ENCODE data around the gene PKP4. TPM values are rescaled to one million over a fixed set of nuclear protein-coding genes. Genes with fewer than 3 reads are reported as not detected.
A peak's percentile ranks its signal among the peaks of the same experiment; 100 is the strongest.
"Not testable (repeated sequence)": the region's sequence is repeated elsewhere in the genome, so short reads cannot be mapped to it uniquely, and the experiment has no call there.

The PKP4 gene
- total RNA-seq, 4 donors from 2014 or later, result 58.2 to 115 (median 89.9) TPM

- Histone ChIP-seq H3K27me3 (no peaks in the 10 kb centered on the region), H3K36me3 (no peaks in the 10 kb centered on the region), H3K27ac (no peak overlapping the region), H3K9me3 (peaks cover 0 to 4% (median 0%) of the 10 kb centered on the region in 3 donors), H3K4me1 (peaks cover 9 to 36% (median 10%) of the 10 kb centered on the region in 3 donors), H3K4me3 (no peak overlapping the region)
- TF ChIP-seq POLR2AphosphoS5 (IDR thresholded peaks at IDR 0.05) (no peak), EP300 (IDR thresholded peaks at IDR 0.05) (no peak), POLR2A (IDR thresholded peaks at IDR 0.05) (no peak), CTCF (IDR thresholded peaks at IDR 0.05) (no peak)
- WGBS, 2 donors (ENCODE audit: low coverage in 1 of 2), result 70 to 86% methylated on average over 8 of the region's 8 CpGs
- no peak for ATAC-seq
These were observed 17.1 kb downstream of the PKP4 start for GRCh38 chr2:158473719-158474392.

DNA sequence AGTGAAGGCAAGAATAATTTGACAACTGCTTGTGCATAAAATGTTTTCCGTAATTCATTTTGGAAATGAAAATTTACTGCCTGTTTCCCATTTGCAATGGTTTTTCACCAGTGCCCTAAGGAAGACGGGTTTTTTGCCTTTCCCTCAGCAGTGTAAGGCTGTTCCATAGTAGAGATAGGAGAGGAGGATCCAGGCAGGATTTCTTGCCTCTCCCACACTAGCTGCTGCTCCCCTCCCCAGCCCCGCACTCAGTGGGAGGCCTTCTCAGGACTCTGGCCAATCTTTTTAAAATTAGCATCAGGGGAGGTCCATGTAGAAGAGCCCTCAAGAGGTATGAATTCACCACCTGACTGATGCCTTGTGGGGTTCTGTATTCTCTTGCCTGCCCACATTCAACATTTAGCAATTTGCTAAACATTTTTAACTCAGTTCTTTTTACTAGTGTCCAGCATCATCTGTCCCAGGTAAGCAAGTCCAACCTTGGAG lies 17.8 kb downstream of the PKP4 start:
- not testable (repeated sequence) for H3K36me3 ChIP-seq, H3K4me3 ChIP-seq, H3K9me3 ChIP-seq, ATAC-seq, H3K27me3 ChIP-seq, H3K27ac ChIP-seq
- peaks cover 9 to 43% (median 10%) of the 10 kb centered on the region in 3 donors for H3K4me1 ChIP-seq
- WGBS, 2 donors (ENCODE audit: low coverage in 1 of 2), result 93 to 96% methylated on average over 2 to 3 of the region's 3 CpGs

- Histone ChIP-seq H3K27me3 (no peaks in the 10 kb centered on the region), H3K36me3 (no peaks in the 10 kb centered on the region), H3K4me3 (no peak overlapping the region), H3K27ac (peak overlapping the region in 3 of 4 donors; percentile 31 to 51 (median 44)), H3K9me3 (peaks cover 0 to 4% (median 0%) of the 10 kb centered on the region in 3 donors), H3K4me1 (peaks cover 9 to 47% (median 10%) of the 10 kb centered on the region in 3 donors)
- no peak for ATAC-seq
- WGBS, 2 donors (ENCODE audit: low coverage in 1 of 2), result 36 to 49% methylated on average over 3 of the region's 3 CpGs
- TF ChIP-seq POLR2A (IDR thresholded peaks at IDR 0.05), result no peak
- TF ChIP-seq CTCF (IDR thresholded peaks at IDR 0.05), result no peak
- no peak for TF ChIP-seq POLR2AphosphoS5 (IDR thresholded peaks at IDR 0.05)
- no peak for TF ChIP-seq EP300 (IDR thresholded peaks at IDR 0.05)
These were observed 20.4 kb downstream of the PKP4 start for GRCh38 chr2:158477202-158477601.

DNA sequence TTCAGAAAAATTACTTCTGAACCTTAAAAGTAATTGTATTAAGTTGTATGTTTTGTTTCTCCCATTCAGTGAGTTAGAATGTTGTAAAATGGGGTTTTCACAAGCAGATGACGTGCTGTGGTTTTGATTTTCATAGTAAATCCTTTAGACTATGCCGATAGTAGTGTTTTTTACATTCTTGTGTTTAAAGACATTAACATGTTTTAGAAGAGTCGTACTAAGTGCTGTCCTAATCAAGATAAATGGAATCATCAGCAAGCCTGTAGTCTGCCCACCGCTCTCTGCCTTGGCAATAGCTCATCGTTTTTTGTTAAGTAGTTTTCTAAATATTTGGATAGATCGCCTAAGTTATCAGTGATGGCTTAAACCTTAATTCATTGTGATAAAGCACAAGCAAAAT lies 21.5 kb downstream of the PKP4 start:
- peak overlapping the region in 3 of 4 donors; percentile 31 to 51 (median 44) for H3K27ac ChIP-seq
- no peak overlapping the region for H3K4me3 ChIP-seq
- no peaks in the 10 kb centered on the region for H3K36me3 ChIP-seq
- WGBS, 2 donors (ENCODE audit: low coverage in 1 of 2), result 17 to 28% methylated on average over 6 of the region's 6 CpGs
- no peak for ATAC-seq
- H3K4me1 ChIP-seq, result peaks cover 9 to 47% (median 10%) of the 10 kb centered on the region in 3 donors
- TF ChIP-seq POLR2A (IDR thresholded peaks at IDR 0.05), result no peak
- TF ChIP-seq EP300 (IDR thresholded peaks at IDR 0.05), result no peak
- TF ChIP-seq POLR2AphosphoS5 (IDR thresholded peaks at IDR 0.05), result no peak
- no peak for TF ChIP-seq CTCF (IDR thresholded peaks at IDR 0.05)
- no peaks in the 10 kb centered on the region for H3K27me3 ChIP-seq
- peaks cover 0 to under 1% (median 0%) of the 10 kb centered on the region in 3 donors for H3K9me3 ChIP-seq

- Histone ChIP-seq H3K4me3 (no peak overlapping the region), H3K36me3 (no peaks in the 10 kb centered on the region), H3K9me3 (no peaks in the 10 kb centered on the region), H3K27ac (peak overlapping the region; percentile 31 to 51 (median 39)), H3K27me3 (no peaks in the 10 kb centered on the region), H3K4me1 (peaks cover 9 to 47% (median 10%) of the 10 kb centered on the region in 3 donors)
- ATAC-seq, result no peak
- 0 to 8% methylated on average over 1 of the region's 1 CpG for WGBS, 2 donors (ENCODE audit: low coverage in 1 of 2)
- no peak for TF ChIP-seq POLR2A (IDR thresholded peaks at IDR 0.05)
- TF ChIP-seq POLR2AphosphoS5 (IDR thresholded peaks at IDR 0.05), result no peak
- TF ChIP-seq CTCF (IDR thresholded peaks at IDR 0.05), result no peak
- no peak for TF ChIP-seq EP300 (IDR thresholded peaks at IDR 0.05)
These were observed 22.1 kb downstream of the PKP4 start for GRCh38 chr2:158478816-158479215.
